Left ventricle myocardium inferior (tissue), 1 donor: ENCODE measurements around the gene TMEM63A. TPM values are rescaled to one million over a fixed set of nuclear protein-coding genes. Genes with fewer than 3 reads are reported as not detected.

Source experiments
- DNase-seq: peaks from one replicate; pipeline ENCODE4 v3.0.0-alpha.2; 2020
- H3K27ac ChIP-seq: fragments of 200-600 bp; replicated peaks from 2 replicates; pipeline ENCODE4 v1.8.0; 2021
- H3K27me3 ChIP-seq: fragments of 200-600 bp; 2 replicates; pipeline ENCODE4 v1.8.0; 2021; ENCODE audit warnings: low read depth
- H3K36me3 ChIP-seq: fragments of 200-600 bp; 2 replicates; pipeline ENCODE4 v1.8.0; 2021
- H3K4me1 ChIP-seq: fragments of 200-600 bp; 2 replicates; pipeline ENCODE4 v1.8.0; 2021
- H3K4me3 ChIP-seq: fragments of 200-600 bp; 2 replicates; pipeline ENCODE4 v1.8.0; 2021; ENCODE audit warnings: mild to moderate bottlenecking, moderate library complexity
- H3K9me3 ChIP-seq: fragments of 200-600 bp; replicated peaks from 2 replicates; pipeline ENCODE4 v1.8.0; 2021
- CTCF ChIP-seq: fragments of 200-600 bp; IDR thresholded peaks from 2 replicates; pipeline ENCODE4 v1.8.0; 2021; ENCODE audit warnings: antibody characterized with exemption, mild to moderate bottlenecking, borderline replicate concordance
- intact Hi-C: fragments of 100-400 bp; cut with micrococcal nuclease; formaldehyde crosslinking; loops from one replicate; pipeline ENCODE4 v1.11.0; 2022
- total RNA-seq: library from RNA; stranded (reverse); fragmentation: NEBNext Ultra II Directional; extraction: Animal tissue kit (Norgen Biotek cat#: 25700); gene quantifications from one replicate; pipeline ENCODE4 v1.2.1, GENCODE V29; 2021
- donor health status: DM: no; HTN: yes; CAD: no; lungs with severe emphysema.

Gene TMEM63A
- total RNA-seq, 1 donor from 2014 or later, result 30.4 TPM

DNA sequence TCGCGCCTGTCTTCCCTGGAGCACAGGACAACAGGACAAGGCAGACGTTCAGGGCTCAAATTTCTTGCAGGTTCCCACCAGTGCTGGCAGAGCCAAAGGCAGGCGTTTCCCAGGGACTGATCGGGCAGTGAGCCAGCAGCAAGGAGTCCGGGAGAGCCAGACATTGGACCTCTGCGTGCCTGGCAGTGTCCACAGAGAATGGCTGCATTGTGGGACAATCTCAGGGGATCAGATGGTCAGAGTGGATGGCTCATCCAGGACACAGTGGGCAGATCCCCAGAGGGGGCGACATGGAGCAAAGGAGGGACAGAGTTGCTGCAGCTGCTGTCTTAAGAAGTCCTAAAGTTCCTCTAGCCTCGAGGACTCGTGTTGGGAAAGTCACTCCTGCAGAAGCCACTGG is 4.6 kb downstream of the TMEM63A start:
- H3K27me3 ChIP-seq, result no peaks in the 10 kb centered on the region
- no peaks in the 10 kb centered on the region for H3K9me3 ChIP-seq
- peak; percentile 65 for DNase-seq
- H3K27ac ChIP-seq, result peak overlapping the region; percentile 94
- intact Hi-C loops, result no loop called here
- TF ChIP-seq CTCF, result peak; percentile 56
- H3K4me3 ChIP-seq, result peak overlapping the region; percentile 1
- H3K36me3 ChIP-seq, result peaks cover 41% of the 10 kb centered on the region
- H3K4me1 ChIP-seq, result peaks cover 63% of the 10 kb centered on the region

DNA sequence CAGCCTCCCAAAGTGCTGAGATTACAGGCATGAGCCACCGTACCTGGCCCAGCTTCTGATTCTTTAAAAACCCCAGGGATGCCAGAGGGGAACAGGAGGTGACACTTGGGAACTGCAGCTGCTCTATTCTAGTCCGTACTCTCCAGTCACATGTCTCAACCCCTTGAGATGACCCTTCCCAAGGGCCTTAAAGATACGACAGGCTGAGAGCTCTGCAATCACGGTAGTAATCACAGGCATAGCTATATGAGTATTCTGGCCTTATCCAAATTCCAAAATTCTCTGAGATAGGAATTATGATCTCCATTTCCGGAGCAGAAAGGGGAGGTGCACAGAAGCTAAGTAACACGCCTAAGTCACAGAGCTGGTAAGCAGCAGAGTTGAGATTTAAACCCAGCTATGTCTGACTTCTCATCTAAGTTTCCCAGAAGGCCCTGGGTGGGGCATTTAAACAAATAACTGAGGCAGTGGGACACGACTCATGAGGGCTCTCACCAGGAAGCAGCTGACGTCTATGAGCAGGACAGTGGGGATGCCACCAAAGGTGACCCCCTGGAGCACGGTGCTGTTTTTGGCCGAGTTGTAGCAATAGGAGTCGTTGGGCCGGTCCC is 5.2 kb downstream of the TMEM63A start:
- peak overlapping the region; percentile 1 for H3K4me3 ChIP-seq
- peak overlapping the region; percentile 94 for H3K27ac ChIP-seq
- no peaks in the 10 kb centered on the region for H3K27me3 ChIP-seq
- DNase-seq, result no peak
- no peak for TF ChIP-seq CTCF
- peaks cover 47% of the 10 kb centered on the region for H3K36me3 ChIP-seq
- no peaks in the 10 kb centered on the region for H3K9me3 ChIP-seq
- H3K4me1 ChIP-seq, result peaks cover 59% of the 10 kb centered on the region
- intact Hi-C loops, result no loop called here

DNA sequence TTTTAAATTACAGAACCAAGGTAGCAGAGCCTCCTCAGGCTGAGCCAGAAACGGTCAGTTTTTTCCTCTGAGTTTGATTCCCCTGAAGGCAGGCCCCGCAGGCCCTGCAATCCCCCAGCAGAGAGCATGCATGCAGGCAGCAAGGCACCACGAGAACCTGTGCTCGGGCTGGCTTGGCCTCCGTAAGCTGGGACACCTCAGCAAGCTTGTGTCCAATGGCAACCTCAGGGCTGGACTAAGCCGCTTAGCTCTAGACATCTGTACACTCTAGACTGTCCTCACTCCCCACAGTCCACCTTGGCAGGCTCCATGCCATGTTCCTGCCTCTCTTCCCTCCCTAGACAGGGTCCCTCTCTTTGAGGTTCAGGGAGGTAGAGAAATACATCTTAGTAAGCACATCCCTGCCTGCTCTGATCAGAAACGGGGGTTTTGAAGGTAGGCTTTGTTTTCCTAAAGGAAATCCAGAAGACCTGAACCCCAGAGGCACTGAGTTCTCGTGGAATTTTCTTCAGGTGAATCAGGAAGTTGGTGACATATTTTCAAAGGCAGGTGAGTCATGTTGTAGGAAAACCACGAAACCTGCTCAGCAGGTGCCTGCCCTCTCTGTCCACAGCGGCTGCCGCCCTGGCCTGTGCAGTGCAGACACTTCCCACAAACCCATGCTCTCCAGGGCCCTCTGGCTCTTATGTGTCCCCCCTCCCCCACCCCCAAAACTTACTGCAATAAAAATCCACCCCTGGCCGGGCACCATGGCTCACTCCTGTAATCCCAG is 7.0 kb downstream of the TMEM63A start:
- Histone ChIP-seq H3K9me3 (no peaks in the 10 kb centered on the region), H3K27ac (no peak overlapping the region), H3K4me3 (no peak overlapping the region), H3K36me3 (peaks cover 65% of the 10 kb centered on the region), H3K4me1 (peaks cover 41% of the 10 kb centered on the region), H3K27me3 (no peaks in the 10 kb centered on the region)
- TF ChIP-seq CTCF, result no peak
- intact Hi-C loops, result no loop called here
- DNase-seq, result no peak

DNA sequence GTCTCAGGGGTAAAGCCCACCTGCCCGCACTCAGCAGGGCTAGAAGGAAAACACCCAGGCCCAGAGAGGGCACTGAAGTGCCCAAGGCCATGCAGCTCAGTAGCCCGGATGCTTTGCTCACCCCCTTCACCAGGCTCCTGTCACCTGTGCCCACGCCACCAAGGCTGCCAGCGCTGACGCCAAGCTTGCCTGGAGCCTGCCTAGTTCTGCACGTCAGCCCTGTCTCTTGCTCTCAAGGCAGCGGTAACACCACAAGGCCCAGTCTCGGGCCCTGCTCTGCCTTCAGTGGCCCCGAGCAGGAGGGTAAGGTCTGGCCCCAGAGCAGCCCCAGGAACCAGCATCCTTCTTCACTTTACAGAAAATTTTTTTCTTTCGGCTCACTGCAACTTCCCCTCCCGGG is 7.7 kb downstream of the TMEM63A start:
- TF ChIP-seq CTCF, result no peak
- Histone ChIP-seq H3K27me3 (no peaks in the 10 kb centered on the region), H3K4me1 (peaks cover 34% of the 10 kb centered on the region), H3K9me3 (no peaks in the 10 kb centered on the region), H3K4me3 (no peak overlapping the region), H3K36me3 (peaks cover 72% of the 10 kb centered on the region), H3K27ac (no peak overlapping the region)
- intact Hi-C loops, result no loop called here
- no peak for DNase-seq

- peaks cover 81% of the 10 kb centered on the region for H3K36me3 ChIP-seq
Observed at GRCh38 chr1:225873281-225873850, 8.8 kb downstream of the TMEM63A start.

More at GRCh38 chr1:225873281-225873850, 8.8 kb downstream of the TMEM63A start:
- peaks cover 32% of the 10 kb centered on the region for H3K4me1 ChIP-seq
- H3K27me3 ChIP-seq, result no peaks in the 10 kb centered on the region
- H3K9me3 ChIP-seq, result no peaks in the 10 kb centered on the region
- no peak overlapping the region for H3K27ac ChIP-seq
- no peak overlapping the region for H3K4me3 ChIP-seq
- intact Hi-C loops, result no loop called here
- TF ChIP-seq CTCF, result no peak
- no peak for DNase-seq
